ENCODE measurements around the gene TTC28. TPM values are rescaled to one million over a fixed set of nuclear protein-coding genes. Genes with fewer than 3 reads are reported as not detected.

Gene TTC28
- total RNA-seq, 1 donor = 55.8 TPM

GRCh38 chr22:28351476-28351875, 328.2 kb downstream of the TTC28 start:
- no peak for TF ChIP-seq CTCF (IDR thresholded peaks at IDR 0.05; ENCODE audit: insufficient read depth, low read length)
- no peak overlapping the region for H3K4me3 ChIP-seq (ENCODE audit: low read depth, low read length)
- DNase-seq (ENCODE audit: low read depth) = no peak

- DNase-seq (ENCODE audit: low read depth) = no peak
- TF ChIP-seq CTCF (IDR thresholded peaks at IDR 0.05; ENCODE audit: insufficient read depth, low read length) = no peak
- no peak overlapping the region for H3K4me3 ChIP-seq (ENCODE audit: low read depth, low read length)
Measured at GRCh38 chr22:28348613-28349609, 330.7 kb downstream of the TTC28 start.

- DNase-seq (ENCODE audit: low read depth) = no peak
- no peak for TF ChIP-seq CTCF (IDR thresholded peaks at IDR 0.05; ENCODE audit: insufficient read depth, low read length)
- H3K4me3 ChIP-seq (ENCODE audit: low read depth, low read length) = no peak overlapping the region
Measured at GRCh38 chr22:28346308-28346707, 333.3 kb downstream of the TTC28 start.

GRCh38 chr22:28344918-28345703, 334.5 kb downstream of the TTC28 start:
- H3K4me3 ChIP-seq (ENCODE audit: low read depth, low read length) = no peak overlapping the region
- peak; percentile 34 for DNase-seq (ENCODE audit: low read depth)
- no peak for TF ChIP-seq CTCF (IDR thresholded peaks at IDR 0.05; ENCODE audit: insufficient read depth, low read length)

GRCh38 chr22:28341001-28341400, 338.6 kb downstream of the TTC28 start:
- peak; percentile 53 for DNase-seq (ENCODE audit: low read depth)
- no peak for TF ChIP-seq CTCF (IDR thresholded peaks at IDR 0.05; ENCODE audit: insufficient read depth, low read length)
- no peak overlapping the region for H3K4me3 ChIP-seq (ENCODE audit: low read depth, low read length)

- H3K4me3 ChIP-seq (ENCODE audit: low read depth, low read length) = no peak overlapping the region
- no peak for TF ChIP-seq CTCF (IDR thresholded peaks at IDR 0.05; ENCODE audit: insufficient read depth, low read length)
- no peak for DNase-seq (ENCODE audit: low read depth)
Measured at GRCh38 chr22:28333088-28333487, 346.6 kb downstream of the TTC28 start.

All from fibroblast of the aortic adventitia (primary cell).